GM23338 (cell line): ENCODE results near the gene P2RY6. TPM values are rescaled to one million over a fixed set of nuclear protein-coding genes. Genes with fewer than 3 reads are reported as not detected.

Experiments
- ATAC-seq: fragments of 200-7000 bp; cut with Tn5 transposase; 3 replicates; pipeline ENCODE4 v1.9.1; 2020
- DNase-seq: peaks from one replicate; pipeline ENCODE4 v3.0.0-alpha.2; 2015; ENCODE audit warnings: low spot score
- H2AFZ ChIP-seq: fragments of 200-600 bp; sonication (generic); 2 replicates; pipeline ENCODE4 v1.8.0; 2016; ENCODE audit warnings: antibody characterized with exemption, mild to moderate bottlenecking, moderate library complexity
- H3F3A ChIP-seq: fragments of 200-600 bp; sonication (generic); replicated peaks from 2 replicates; pipeline ENCODE4 v1.8.0; 2017; ENCODE audit warnings: antibody characterized with exemption, mixed run types, low read depth
- H3K27ac ChIP-seq: fragments of 200-600 bp; sonication (generic); 2 replicates; pipeline ENCODE4 v1.6.1; 2016; ENCODE audit warnings: low read depth
- H3K27me3 ChIP-seq: fragments of 200-600 bp; sonication (generic); 2 replicates; pipeline ENCODE4 v1.8.0; 2016; ENCODE audit warnings: mild to moderate bottlenecking, mixed run types, moderate library complexity; ENCODE audit not compliant: insufficient read depth
- H3K36me3 ChIP-seq: fragments of 200-600 bp; sonication (generic); 2 replicates; pipeline ENCODE4 v1.8.0; 2016; ENCODE audit warnings: mild to moderate bottlenecking; ENCODE audit not compliant: insufficient read depth
- H3K4me1 ChIP-seq: fragments of 200-600 bp; sonication (generic); 2 replicates; pipeline ENCODE4 v1.8.0; 2016; ENCODE audit warnings: mild to moderate bottlenecking, moderate library complexity; ENCODE audit not compliant: insufficient read depth
- H3K4me2 ChIP-seq: fragments of 200-600 bp; sonication (generic); 2 replicates; pipeline ENCODE4 v1.7.1; 2017; ENCODE audit warnings: mixed run types
- H3K4me3 ChIP-seq: fragments of 200-600 bp; sonication (generic); 2 replicates; pipeline ENCODE4 v1.6.1; 2016; ENCODE audit warnings: mixed run types
- H3K79me2 ChIP-seq: fragments of 200-600 bp; sonication (generic); replicated peaks from 2 replicates; pipeline ENCODE4 v1.8.0; 2017; ENCODE audit warnings: mild to moderate bottlenecking; ENCODE audit not compliant: insufficient read depth
- H3K9me2 ChIP-seq: fragments of 200-600 bp; sonication (generic); 2 replicates; pipeline ENCODE4 v1.8.0; 2017; ENCODE audit not compliant: insufficient read depth
- H4K20me1 ChIP-seq: fragments of 200-600 bp; sonication (generic); replicated peaks from 2 replicates; pipeline ENCODE4 v1.8.0; 2017; ENCODE audit warnings: mild to moderate bottlenecking; ENCODE audit not compliant: insufficient read depth
- H3K27ac Mint-ChIP-seq: 2 replicates; pipeline ENCODE4 v1.8.0; 2020; ENCODE audit warnings: inconsistent platforms, mild to moderate bottlenecking, moderate library complexity, mixed read lengths
- H3K27me3 Mint-ChIP-seq: 3 replicates; pipeline ENCODE4 v1.8.0; 2022; ENCODE audit warnings: low read depth, mild to moderate bottlenecking, moderate library complexity, mixed read lengths, inconsistent platforms; ENCODE audit not compliant: insufficient read depth, poor library complexity
- H3K36me3 Mint-ChIP-seq: 3 replicates; pipeline ENCODE4 v1.8.0; 2021; ENCODE audit warnings: low read depth, mild to moderate bottlenecking, inconsistent platforms, moderate library complexity, mixed read lengths
- H3K4me1 Mint-ChIP-seq: 3 replicates; pipeline ENCODE4 v1.8.0; 2020; ENCODE audit warnings: mild to moderate bottlenecking, inconsistent platforms, mixed read lengths
- H3K4me3 Mint-ChIP-seq: 3 replicates; pipeline ENCODE4 v1.8.0; 2021; ENCODE audit warnings: moderate library complexity, mild to moderate bottlenecking, inconsistent platforms, mixed read lengths
- H3K9me3 Mint-ChIP-seq: 3 replicates; pipeline ENCODE4 v1.8.0; 2020; ENCODE audit warnings: moderate library complexity, mild to moderate bottlenecking, inconsistent platforms, mixed read lengths
- CREB1 ChIP-seq: fragments of 250-450 bp; sonication (Bioruptor Pico); IDR thresholded peaks from 2 replicates; pipeline ENCODE4 v1.5.0; 2020; ENCODE audit warnings: low read depth, mild to moderate bottlenecking, moderate library complexity
- JUNB ChIP-seq: IDR thresholded peaks from one replicate; pipeline ENCODE4 v1.6.1; 2016; ENCODE audit warnings: antibody characterized with exemption; ENCODE audit not compliant: unreplicated experiment
- NANOG ChIP-seq: IDR thresholded peaks from 2 replicates; pipeline ENCODE4 v1.6.1; 2016; ENCODE audit warnings: antibody characterized with exemption, borderline replicate concordance
- POLR2AphosphoS5 ChIP-seq: IDR thresholded peaks from 2 replicates; pipeline ENCODE4 v1.6.1; 2016; ENCODE audit warnings: antibody characterized with exemption, low read depth
- STAT1 ChIP-seq: IDR thresholded peaks from one replicate; pipeline ENCODE4 v1.6.1; 2016; ENCODE audit warnings: antibody characterized with exemption; ENCODE audit not compliant: unreplicated experiment
- ZNF114 ChIP-seq: fragments of 250-450 bp; sonication (Bioruptor Pico); IDR thresholded peaks from 2 replicates; pipeline ENCODE4 v1.5.0; 2020; ENCODE audit warnings: mild to moderate bottlenecking, moderate library complexity
- ZNF331 ChIP-seq: fragments of 250-450 bp; sonication (Bioruptor Pico); IDR thresholded peaks from 2 replicates; pipeline ENCODE4 v1.5.0; 2020; ENCODE audit warnings: low read depth, mild to moderate bottlenecking, moderate library complexity
- polyA plus RNA-seq: library from polyadenylated mRNA; unstranded; fragments of >200 nt; fragmentation: Nextera tagmentation; extraction: Ambion mirVana; gene quantifications from 2 replicates; pipeline ENCODE4 v1.2.1, GENCODE V29; 2016
- total RNA-seq: library from RNA; depleted of rRNA; stranded (reverse); fragments of >200 nt; shearing (Covaris generic); gene quantifications from 2 replicates; pipeline ENCODE4 v1.2.3, GENCODE V29; 2014
- TF ChIP-seq, protein P1 (sequence below), 2 experiments: fragments of 200-600 bp in 1 of 2; sonication (generic) in 1 of 2; conservative IDR thresholded peaks; 2 replicates each; pipeline versions ENCODE4 v1.5.1 to v1.6.1; 2016 to 2017; ENCODE audit warnings: antibody characterized with exemption in 2 of 2, low read depth in 2 of 2, mild to moderate bottlenecking in 2 of 2, moderate library complexity in 1 of 2
- TF ChIP-seq, protein P2 (sequence below): IDR thresholded peaks from one replicate; pipeline ENCODE4 v1.6.1; 2018; ENCODE audit warnings: antibody characterized with exemption; ENCODE audit not compliant: unreplicated experiment

P2RY6 gene
- total and polyA plus RNA-seq, 2 experiments from 2014 or later, result not detected

DNA sequence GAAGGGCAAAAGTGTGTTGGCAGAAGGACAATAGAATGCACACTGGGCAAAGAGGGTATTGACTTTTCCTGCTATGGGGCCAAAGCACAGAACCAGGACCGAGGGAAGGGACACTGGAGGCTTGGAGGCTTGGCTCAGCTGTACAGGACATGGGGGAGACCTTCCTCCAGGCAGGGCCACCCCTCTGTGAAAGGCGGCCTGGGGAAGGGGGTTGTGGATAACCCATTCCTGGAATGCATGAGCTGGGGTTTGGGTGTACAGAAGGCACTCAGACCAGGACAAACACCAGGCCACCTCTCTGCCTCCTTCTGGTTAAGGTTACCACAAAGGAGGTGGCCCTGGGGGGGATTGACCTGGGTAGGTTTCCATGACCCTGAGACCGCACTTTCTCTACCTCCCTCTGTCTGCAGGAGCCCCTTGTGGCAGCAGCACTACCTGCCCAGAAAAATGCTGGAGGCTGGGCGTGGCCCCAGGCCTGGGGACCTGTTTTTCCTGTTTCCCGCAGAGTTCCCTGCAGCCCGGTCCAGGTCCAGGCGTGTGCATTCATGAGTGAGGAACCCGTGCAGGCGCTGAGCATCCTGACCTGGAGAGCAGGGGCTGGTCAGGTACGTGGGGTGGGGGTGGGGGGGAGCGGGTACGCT lies 44.4 kb upstream of the P2RY6 start:
- ATAC-seq (peak; percentile 95), DNase-seq (peak; percentile 93)
- no peaks in the 10 kb centered on the region for H4K20me1 ChIP-seq
- Mint-ChIP-seq H3K27ac (no peak overlapping the region), H3K27me3 (peaks cover 9% of the 10 kb centered on the region), H3K9me3 (no peaks in the 10 kb centered on the region), H3K4me3 (no peak overlapping the region; the same call in 2 of the 3 replicates), H3K4me1 (peaks cover 25% of the 10 kb centered on the region), H3K36me3 (no peaks in the 10 kb centered on the region; the same call in 2 of the 3 replicates)
- no peaks in the 10 kb centered on the region for H3K79me2 ChIP-seq
- peak overlapping the region; percentile 78 for H2AFZ ChIP-seq
- peak overlapping the region; percentile 68 for H3K4me2 ChIP-seq
- TF ChIP-seq, protein P1, sequence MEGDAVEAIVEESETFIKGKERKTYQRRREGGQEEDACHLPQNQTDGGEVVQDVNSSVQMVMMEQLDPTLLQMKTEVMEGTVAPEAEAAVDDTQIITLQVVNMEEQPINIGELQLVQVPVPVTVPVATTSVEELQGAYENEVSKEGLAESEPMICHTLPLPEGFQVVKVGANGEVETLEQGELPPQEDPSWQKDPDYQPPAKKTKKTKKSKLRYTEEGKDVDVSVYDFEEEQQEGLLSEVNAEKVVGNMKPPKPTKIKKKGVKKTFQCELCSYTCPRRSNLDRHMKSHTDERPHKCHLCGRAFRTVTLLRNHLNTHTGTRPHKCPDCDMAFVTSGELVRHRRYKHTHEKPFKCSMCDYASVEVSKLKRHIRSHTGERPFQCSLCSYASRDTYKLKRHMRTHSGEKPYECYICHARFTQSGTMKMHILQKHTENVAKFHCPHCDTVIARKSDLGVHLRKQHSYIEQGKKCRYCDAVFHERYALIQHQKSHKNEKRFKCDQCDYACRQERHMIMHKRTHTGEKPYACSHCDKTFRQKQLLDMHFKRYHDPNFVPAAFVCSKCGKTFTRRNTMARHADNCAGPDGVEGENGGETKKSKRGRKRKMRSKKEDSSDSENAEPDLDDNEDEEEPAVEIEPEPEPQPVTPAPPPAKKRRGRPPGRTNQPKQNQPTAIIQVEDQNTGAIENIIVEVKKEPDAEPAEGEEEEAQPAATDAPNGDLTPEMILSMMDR (conservative IDR thresholded peaks at IDR 0.05; ENCODE audit: low read depth in 2 of 2), result peak; percentile 38 to 44; a peak in 3 of 4 replicates
- TF ChIP-seq STAT1, result no peak
- H3K9me2 ChIP-seq, result 0 out of 2 replicates have a peak, but pooled peaks cover under 1% of the 10 kb centered on the region
- H3K4me1 ChIP-seq, result peaks cover 12% of the 10 kb centered on the region
- H3K27me3 ChIP-seq, result no peaks in the 10 kb centered on the region
- H3K36me3 ChIP-seq, result no peaks in the 10 kb centered on the region
- H3F3A ChIP-seq, result no peaks in the 10 kb centered on the region
- peak overlapping the region; percentile 24; the same call in 1 of the 2 replicates for H3K4me3 ChIP-seq
- H3K27ac ChIP-seq, result no peak overlapping the region

DNA sequence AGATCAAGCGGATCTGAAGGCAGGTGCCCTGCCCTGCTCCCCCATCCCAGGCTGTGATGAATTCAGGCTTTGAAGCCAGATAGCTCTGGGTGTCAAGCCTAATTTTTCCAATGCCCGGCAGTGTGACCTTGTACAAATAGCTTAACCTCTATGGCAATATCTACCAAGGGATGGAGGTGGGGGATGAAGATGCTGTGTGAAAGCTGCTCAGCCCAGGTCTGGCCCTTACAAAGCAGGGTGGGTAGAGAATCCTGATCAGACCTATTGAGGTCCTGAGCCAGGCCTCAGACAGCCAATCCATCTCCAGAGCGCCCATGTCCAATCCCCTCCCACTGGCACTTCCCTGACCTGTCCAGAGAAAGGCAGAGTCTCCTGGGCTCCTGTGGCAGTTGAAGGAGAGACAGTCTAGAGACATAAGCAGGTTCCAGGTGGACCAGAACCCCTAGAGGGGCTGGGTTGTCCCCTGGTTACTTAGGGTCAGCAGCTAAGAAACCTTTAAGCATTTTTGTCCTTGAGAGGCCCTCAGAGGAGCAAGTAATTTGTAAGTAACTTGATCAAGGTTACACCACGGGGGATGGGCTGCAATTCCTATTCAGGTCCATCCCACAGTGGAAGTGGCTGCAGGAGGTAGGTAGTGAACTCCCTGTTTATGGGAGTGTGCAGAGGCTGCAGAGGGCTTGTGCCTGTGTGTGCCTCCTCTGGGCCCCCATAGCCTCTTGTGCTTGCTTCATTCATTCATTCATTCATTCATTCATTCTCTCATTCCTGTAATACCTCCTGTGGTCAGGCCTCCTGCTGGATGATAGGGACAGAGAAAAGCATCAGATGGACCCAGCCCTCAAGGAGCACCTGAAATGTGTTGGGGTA lies 43.6 kb upstream of the P2RY6 start:
- H3K27me3 Mint-ChIP-seq, result peaks cover 8% of the 10 kb centered on the region
- Histone ChIP-seq H3K27me3 (no peaks in the 10 kb centered on the region), H2AFZ (no peak overlapping the region), H3K4me3 (peak overlapping the region; percentile 24; the same call in 1 of the 2 replicates), H3K27ac (no peak overlapping the region), H3F3A (no peaks in the 10 kb centered on the region), H3K4me1 (peaks cover 12% of the 10 kb centered on the region), H3K36me3 (no peaks in the 10 kb centered on the region), H4K20me1 (no peaks in the 10 kb centered on the region), H3K79me2 (no peaks in the 10 kb centered on the region), H3K9me2 (no peaks in the 10 kb centered on the region), H3K4me2 (peak overlapping the region; percentile 68)
- peaks cover 25% of the 10 kb centered on the region for H3K4me1 Mint-ChIP-seq
- H3K9me3 Mint-ChIP-seq, result no peaks in the 10 kb centered on the region
- ATAC-seq (peak; percentile 14), DNase-seq (no peak)
- no peaks in the 10 kb centered on the region; the same call in 2 of the 3 replicates for H3K36me3 Mint-ChIP-seq
- no peak overlapping the region for H3K27ac Mint-ChIP-seq
- peak overlapping the region; percentile 42; the same call in 2 of the 3 replicates for H3K4me3 Mint-ChIP-seq
- TF ChIP-seq, protein P1 (conservative IDR thresholded peaks at IDR 0.05; ENCODE audit: low read depth in 2 of 2), result no peak
- TF ChIP-seq, protein P2, sequence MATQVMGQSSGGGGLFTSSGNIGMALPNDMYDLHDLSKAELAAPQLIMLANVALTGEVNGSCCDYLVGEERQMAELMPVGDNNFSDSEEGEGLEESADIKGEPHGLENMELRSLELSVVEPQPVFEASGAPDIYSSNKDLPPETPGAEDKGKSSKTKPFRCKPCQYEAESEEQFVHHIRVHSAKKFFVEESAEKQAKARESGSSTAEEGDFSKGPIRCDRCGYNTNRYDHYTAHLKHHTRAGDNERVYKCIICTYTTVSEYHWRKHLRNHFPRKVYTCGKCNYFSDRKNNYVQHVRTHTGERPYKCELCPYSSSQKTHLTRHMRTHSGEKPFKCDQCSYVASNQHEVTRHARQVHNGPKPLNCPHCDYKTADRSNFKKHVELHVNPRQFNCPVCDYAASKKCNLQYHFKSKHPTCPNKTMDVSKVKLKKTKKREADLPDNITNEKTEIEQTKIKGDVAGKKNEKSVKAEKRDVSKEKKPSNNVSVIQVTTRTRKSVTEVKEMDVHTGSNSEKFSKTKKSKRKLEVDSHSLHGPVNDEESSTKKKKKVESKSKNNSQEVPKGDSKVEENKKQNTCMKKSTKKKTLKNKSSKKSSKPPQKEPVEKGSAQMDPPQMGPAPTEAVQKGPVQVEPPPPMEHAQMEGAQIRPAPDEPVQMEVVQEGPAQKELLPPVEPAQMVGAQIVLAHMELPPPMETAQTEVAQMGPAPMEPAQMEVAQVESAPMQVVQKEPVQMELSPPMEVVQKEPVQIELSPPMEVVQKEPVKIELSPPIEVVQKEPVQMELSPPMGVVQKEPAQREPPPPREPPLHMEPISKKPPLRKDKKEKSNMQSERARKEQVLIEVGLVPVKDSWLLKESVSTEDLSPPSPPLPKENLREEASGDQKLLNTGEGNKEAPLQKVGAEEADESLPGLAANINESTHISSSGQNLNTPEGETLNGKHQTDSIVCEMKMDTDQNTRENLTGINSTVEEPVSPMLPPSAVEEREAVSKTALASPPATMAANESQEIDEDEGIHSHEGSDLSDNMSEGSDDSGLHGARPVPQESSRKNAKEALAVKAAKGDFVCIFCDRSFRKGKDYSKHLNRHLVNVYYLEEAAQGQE, result no peak
- TF ChIP-seq STAT1 (no peak), ZNF114 (CRISPR knock-in tag) (no peak), CREB1 (no peak), POLR2AphosphoS5 (no peak), NANOG (no peak), JUNB (no peak), ZNF331 (no peak)
